WTC11 (cell line): ENCODE data around the gene ZBTB20. TPM values are rescaled to one million over a fixed set of nuclear protein-coding genes. Genes with fewer than 3 reads are reported as not detected.
"Not testable (repeated sequence)": the region's sequence is repeated elsewhere in the genome, so short reads cannot be mapped to it uniquely, and the experiment has no call there.

Experiments used
- ATAC-seq: fragments of 200-7000 bp; cut with Tn5 transposase; 2 replicates; pipeline ENCODE4 v1.10.0; 2021; ENCODE audit warnings: mild to moderate bottlenecking, moderate library complexity
- CTCF ChIA-PET: fragments of 300-600 bp; sonication (Branson Sonifier 250); formaldehyde crosslinking; loops from one replicate; lab custom pipeline; 2021; ENCODE audit warnings: antibody characterized with exemption; lab: Charles Lee
- POLR2A ChIA-PET: fragments of 350-600 bp; sonication (Branson Sonifier 250); formaldehyde crosslinking; loops from one replicate; lab custom pipeline; 2021; ENCODE audit warnings: antibody characterized with exemption; lab: Charles Lee
- DNase-seq: peaks from one replicate; pipeline ENCODE4 v3.0.0; 2021; ENCODE audit warnings: low spot score
- H3K27ac Mint-ChIP-seq: 2 replicates; pipeline ENCODE4 v1.8.0; 2021; ENCODE audit warnings: mixed read lengths
- H3K27me3 Mint-ChIP-seq: 2 replicates; pipeline ENCODE4 v1.8.0; 2021; ENCODE audit warnings: low read depth, mild to moderate bottlenecking, moderate library complexity, mixed read lengths
- H3K36me3 Mint-ChIP-seq: 2 replicates; pipeline ENCODE4 v1.8.0; 2021; ENCODE audit warnings: mixed read lengths
- H3K4me1 Mint-ChIP-seq: 2 replicates; pipeline ENCODE4 v1.8.0; 2022; ENCODE audit warnings: mixed read lengths
- H3K4me3 Mint-ChIP-seq: 2 replicates; pipeline ENCODE4 v1.8.0; 2021; ENCODE audit warnings: mild to moderate bottlenecking, moderate library complexity, mixed read lengths
- H3K9me3 Mint-ChIP-seq: 2 replicates; pipeline ENCODE4 v1.8.0; 2021; ENCODE audit warnings: mixed read lengths
- CREM ChIP-seq: sonication (generic); formaldehyde crosslinking; IDR thresholded peaks from 2 replicates; pipeline ENCODE4 v1.8.1; 2022; ENCODE audit warnings: mild to moderate bottlenecking, missing genetic modification reagents, moderate library complexity
- EMX1 ChIP-seq: fragments of 250-450 bp; sonication (Bioruptor Pico); IDR thresholded peaks from 2 replicates; pipeline ENCODE4 v1.8.0; 2021; ENCODE audit warnings: mild to moderate bottlenecking
- ERG ChIP-seq: fragments of 250-450 bp; sonication (Bioruptor Pico); IDR thresholded peaks from 2 replicates; pipeline ENCODE4 v1.8.0; 2021; ENCODE audit warnings: mild to moderate bottlenecking
- ESRRA ChIP-seq: sonication (generic); formaldehyde crosslinking; IDR thresholded peaks from 2 replicates; pipeline ENCODE4 v1.8.1; 2022; ENCODE audit warnings: mild to moderate bottlenecking, missing genetic modification reagents, borderline replicate concordance
- MXD4 ChIP-seq: fragments of 250-450 bp; sonication (Bioruptor Pico); IDR thresholded peaks from 2 replicates; pipeline ENCODE4 v1.8.0; 2021; ENCODE audit warnings: mild to moderate bottlenecking, moderate library complexity, borderline replicate concordance
- NFE2L1 ChIP-seq: sonication (generic); formaldehyde crosslinking; IDR thresholded peaks from 2 replicates; pipeline ENCODE4 v1.8.1; 2023; ENCODE audit warnings: missing genetic modification reagents
- NFYB ChIP-seq: sonication (generic); formaldehyde crosslinking; conservative IDR thresholded peaks from 2 replicates; pipeline ENCODE4 v1.8.0; 2022; ENCODE audit warnings: low read depth, missing genetic modification reagents
- NR2C2 ChIP-seq: sonication (generic); formaldehyde crosslinking; IDR thresholded peaks from 2 replicates; pipeline ENCODE4 v1.8.0; 2022; ENCODE audit warnings: mild to moderate bottlenecking, missing genetic modification reagents
- RORB ChIP-seq: fragments of 250-450 bp; sonication (Bioruptor Pico); IDR thresholded peaks from 2 replicates; pipeline ENCODE4 v1.9.0; 2021; ENCODE audit warnings: mild to moderate bottlenecking
- SP1 ChIP-seq: sonication (generic); formaldehyde crosslinking; conservative IDR thresholded peaks from 2 replicates; pipeline ENCODE4 v1.8.1; 2022; ENCODE audit warnings: missing genetic modification reagents
- TEAD1 ChIP-seq: sonication (generic); formaldehyde crosslinking; IDR thresholded peaks from 2 replicates; pipeline ENCODE4 v1.8.0; 2022; ENCODE audit warnings: mild to moderate bottlenecking, missing genetic modification reagents
- TEAD4 ChIP-seq: sonication (generic); formaldehyde crosslinking; IDR thresholded peaks from 2 replicates; pipeline ENCODE4 v1.8.0; 2022; ENCODE audit warnings: mild to moderate bottlenecking, missing genetic modification reagents
- ZBTB43 ChIP-seq: sonication (generic); formaldehyde crosslinking; IDR thresholded peaks from 2 replicates; pipeline ENCODE4 v1.8.1; 2023; ENCODE audit warnings: mild to moderate bottlenecking, missing genetic modification reagents
- ZNF396 ChIP-seq: fragments of 250-450 bp; sonication (Bioruptor Pico); IDR thresholded peaks from 2 replicates; pipeline ENCODE4 v1.8.0; 2021; ENCODE audit warnings: mild to moderate bottlenecking, moderate library complexity, borderline replicate concordance
- ZNF416 ChIP-seq: fragments of 250-450 bp; sonication (Bioruptor Pico); IDR thresholded peaks from 2 replicates; pipeline ENCODE4 v1.9.0; 2021; ENCODE audit warnings: mild to moderate bottlenecking, inconsistent platforms
- total RNA-seq: library from RNA; stranded (reverse); gene quantifications from 3 replicates; pipeline ENCODE4 v1.2.3, GENCODE V29; 2021
- TF ChIP-seq, protein P1 (sequence below): fragments of 250-450 bp; sonication (Bioruptor Pico); IDR thresholded peaks from 2 replicates; pipeline ENCODE4 v1.9.0; 2021; ENCODE audit warnings: moderate library complexity, mild to moderate bottlenecking, inconsistent platforms, borderline replicate concordance
- TF ChIP-seq, protein P2 (sequence below): sonication (generic); formaldehyde crosslinking; IDR thresholded peaks from 2 replicates; pipeline ENCODE4 v1.8.0; 2022; ENCODE audit warnings: mild to moderate bottlenecking, missing genetic modification reagents
- TF ChIP-seq, protein P3 (sequence below): sonication (generic); formaldehyde crosslinking; IDR thresholded peaks from 2 replicates; pipeline ENCODE4 v1.8.1; 2023; ENCODE audit warnings: mild to moderate bottlenecking, moderate library complexity, missing genetic modification reagents
- TF ChIP-seq, protein P4 (sequence below): sonication (generic); formaldehyde crosslinking; IDR thresholded peaks from 2 replicates; pipeline ENCODE4 v1.8.1; 2023; ENCODE audit warnings: mild to moderate bottlenecking, missing genetic modification reagents

Gene ZBTB20
- total RNA-seq, 1 experiment from 2014 or later: 1.5 TPM

- H3K27ac Mint-ChIP-seq: 0 out of 2 replicates have a peak overlapping the region, but pooled peaks have one; percentile 12
- peaks cover 9% of the 10 kb centered on the region for H3K4me1 Mint-ChIP-seq
- H3K36me3 Mint-ChIP-seq: peaks cover 14% of the 10 kb centered on the region
- DNase-seq (no peak), ATAC-seq (peak; percentile 59)
- TF ChIP-seq NR2C2 (CRISPR knock-in tag) (no peak), TEAD1 (CRISPR knock-in tag) (no peak), ZNF396 (CRISPR knock-in tag) (no peak), NFE2L1 (CRISPR knock-in tag) (no peak), RORB (CRISPR knock-in tag) (no peak), ZNF416 (no peak)
- TF ChIP-seq, protein P1, sequence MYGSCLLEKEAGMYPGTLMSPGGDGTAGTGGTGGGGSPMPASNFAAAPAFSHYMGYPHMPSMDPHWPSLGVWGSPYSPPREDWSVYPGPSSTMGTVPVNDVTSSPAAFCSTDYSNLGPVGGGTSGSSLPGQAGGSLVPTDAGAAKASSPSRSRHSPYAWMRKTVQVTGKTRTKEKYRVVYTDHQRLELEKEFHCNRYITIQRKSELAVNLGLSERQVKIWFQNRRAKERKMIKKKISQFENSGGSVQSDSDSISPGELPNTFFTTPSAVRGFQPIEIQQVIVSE (CRISPR knock-in tag): no peak
- TF ChIP-seq, protein P2, sequence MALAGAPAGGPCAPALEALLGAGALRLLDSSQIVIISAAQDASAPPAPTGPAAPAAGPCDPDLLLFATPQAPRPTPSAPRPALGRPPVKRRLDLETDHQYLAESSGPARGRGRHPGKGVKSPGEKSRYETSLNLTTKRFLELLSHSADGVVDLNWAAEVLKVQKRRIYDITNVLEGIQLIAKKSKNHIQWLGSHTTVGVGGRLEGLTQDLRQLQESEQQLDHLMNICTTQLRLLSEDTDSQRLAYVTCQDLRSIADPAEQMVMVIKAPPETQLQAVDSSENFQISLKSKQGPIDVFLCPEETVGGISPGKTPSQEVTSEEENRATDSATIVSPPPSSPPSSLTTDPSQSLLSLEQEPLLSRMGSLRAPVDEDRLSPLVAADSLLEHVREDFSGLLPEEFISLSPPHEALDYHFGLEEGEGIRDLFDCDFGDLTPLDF (CRISPR knock-in tag): no peak
- no peak overlapping the region for H3K4me3 Mint-ChIP-seq
- ChIA-PET POLR2A (interaction anchor here (1.1 kb wide), 1 partner anchor 9 kb away, joined by 3 read pairs; no protein-coding TSS in a partner anchor), CTCF (interaction anchor here (0.6 to 0.9 kb wide), 2 partner anchors 502 to 802 kb away, joined by 3 read pairs; no protein-coding TSS in a partner anchor)
- no peaks in the 10 kb centered on the region for H3K27me3 Mint-ChIP-seq
- peaks cover 59% of the 10 kb centered on the region for H3K9me3 Mint-ChIP-seq
Measured at GRCh38 chr3:115186351-115187148, 39.5 kb upstream of the ZBTB20 start.

DNA sequence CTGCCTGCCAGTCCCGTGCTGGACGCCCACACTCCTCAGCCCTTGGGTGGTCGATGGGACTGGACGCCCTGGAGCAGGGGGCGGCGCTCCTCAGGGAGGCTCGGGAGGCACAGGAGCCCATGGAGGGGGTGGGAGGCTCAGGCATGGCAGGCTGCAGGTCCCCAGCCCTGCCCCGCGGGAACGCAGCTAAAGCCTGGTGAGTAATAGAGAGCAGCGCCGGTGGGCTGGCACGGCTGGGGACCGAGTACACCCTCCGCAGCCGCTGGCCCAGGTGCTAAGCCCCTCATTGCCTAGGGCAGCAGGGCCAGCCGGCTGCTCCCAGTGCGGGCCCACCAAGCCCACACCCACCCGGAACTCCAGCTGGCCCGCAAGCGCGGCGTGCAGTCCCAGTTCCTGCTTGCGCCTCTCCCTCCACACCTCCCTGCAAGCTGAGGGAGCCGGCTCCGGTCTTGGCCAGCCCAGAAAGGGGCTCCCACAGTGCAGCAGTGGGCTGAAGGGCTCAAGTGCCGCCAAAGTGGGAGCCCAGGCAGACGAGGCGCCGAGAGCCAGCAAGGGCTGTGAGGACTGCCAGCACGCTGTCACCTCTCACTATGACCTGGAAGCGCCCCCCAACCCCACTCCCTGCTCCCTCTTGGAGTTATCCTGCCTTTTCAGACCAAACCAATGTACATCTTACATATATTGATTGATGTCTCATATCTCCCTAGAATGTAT lies 37.9 kb upstream of the ZBTB20 start:
- H3K4me1 Mint-ChIP-seq, DNase-seq: not testable (repeated sequence)

GRCh38 chr3:115178930-115179329 lies 31.8 kb upstream of the ZBTB20 start:
- ATAC-seq, H3K36me3 Mint-ChIP-seq, H3K4me3 Mint-ChIP-seq, POLR2A ChIA-PET, CTCF ChIA-PET, H3K4me1 Mint-ChIP-seq, H3K27ac Mint-ChIP-seq, DNase-seq, H3K27me3 Mint-ChIP-seq: not testable (repeated sequence)
- H3K9me3 Mint-ChIP-seq: peaks cover 26% of the 10 kb centered on the region

More for the DNA sequence above, 37.9 kb upstream of the ZBTB20 start:
- H3K4me3 Mint-ChIP-seq, H3K36me3 Mint-ChIP-seq, ATAC-seq, CTCF ChIA-PET, H3K27me3 Mint-ChIP-seq, POLR2A ChIA-PET, H3K27ac Mint-ChIP-seq: not testable (repeated sequence)
- H3K9me3 Mint-ChIP-seq: peaks cover 47% of the 10 kb centered on the region

GRCh38 chr3:115169808-115170207 lies 22.7 kb upstream of the ZBTB20 start:
- ATAC-seq: no peak
- Mint-ChIP-seq H3K36me3 (no peaks in the 10 kb centered on the region), H3K4me1 (no peaks in the 10 kb centered on the region), H3K27ac (no peak overlapping the region), H3K4me3 (no peak overlapping the region), H3K27me3 (no peaks in the 10 kb centered on the region), H3K9me3 (no peaks in the 10 kb centered on the region)
- CTCF ChIA-PET: no interaction called here
- POLR2A ChIA-PET: interaction anchor here (1.2 kb wide), 1 partner anchor 23 kb away, joined by 3 read pairs; the partner anchor contains the start of gene ZBTB20
- no peak for DNase-seq
- TF ChIP-seq MXD4 (CRISPR knock-in tag) (no peak), ERG (CRISPR knock-in tag) (no peak), SP1 (CRISPR knock-in tag) (no peak), CREM (CRISPR knock-in tag) (no peak), ESRRA (CRISPR knock-in tag) (no peak), NFYB (CRISPR knock-in tag) (no peak), TEAD4 (CRISPR knock-in tag) (no peak), EMX1 (CRISPR knock-in tag) (no peak), ZBTB43 (CRISPR knock-in tag) (no peak)
- TF ChIP-seq, protein P3, sequence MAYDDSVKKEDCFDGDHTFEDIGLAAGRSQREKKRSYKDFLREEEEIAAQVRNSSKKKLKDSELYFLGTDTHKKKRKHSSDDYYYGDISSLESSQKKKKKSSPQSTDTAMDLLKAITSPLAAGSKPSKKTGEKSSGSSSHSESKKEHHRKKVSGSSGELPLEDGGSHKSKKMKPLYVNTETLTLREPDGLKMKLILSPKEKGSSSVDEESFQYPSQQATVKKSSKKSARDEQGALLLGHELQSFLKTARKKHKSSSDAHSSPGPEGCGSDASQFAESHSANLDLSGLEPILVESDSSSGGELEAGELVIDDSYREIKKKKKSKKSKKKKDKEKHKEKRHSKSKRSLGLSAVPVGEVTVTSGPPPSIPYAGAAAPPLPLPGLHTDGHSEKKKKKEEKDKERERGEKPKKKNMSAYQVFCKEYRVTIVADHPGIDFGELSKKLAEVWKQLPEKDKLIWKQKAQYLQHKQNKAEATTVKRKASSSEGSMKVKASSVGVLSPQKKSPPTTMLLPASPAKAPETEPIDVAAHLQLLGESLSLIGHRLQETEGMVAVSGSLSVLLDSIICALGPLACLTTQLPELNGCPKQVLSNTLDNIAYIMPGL (CRISPR knock-in tag): no peak
- TF ChIP-seq, protein P4, sequence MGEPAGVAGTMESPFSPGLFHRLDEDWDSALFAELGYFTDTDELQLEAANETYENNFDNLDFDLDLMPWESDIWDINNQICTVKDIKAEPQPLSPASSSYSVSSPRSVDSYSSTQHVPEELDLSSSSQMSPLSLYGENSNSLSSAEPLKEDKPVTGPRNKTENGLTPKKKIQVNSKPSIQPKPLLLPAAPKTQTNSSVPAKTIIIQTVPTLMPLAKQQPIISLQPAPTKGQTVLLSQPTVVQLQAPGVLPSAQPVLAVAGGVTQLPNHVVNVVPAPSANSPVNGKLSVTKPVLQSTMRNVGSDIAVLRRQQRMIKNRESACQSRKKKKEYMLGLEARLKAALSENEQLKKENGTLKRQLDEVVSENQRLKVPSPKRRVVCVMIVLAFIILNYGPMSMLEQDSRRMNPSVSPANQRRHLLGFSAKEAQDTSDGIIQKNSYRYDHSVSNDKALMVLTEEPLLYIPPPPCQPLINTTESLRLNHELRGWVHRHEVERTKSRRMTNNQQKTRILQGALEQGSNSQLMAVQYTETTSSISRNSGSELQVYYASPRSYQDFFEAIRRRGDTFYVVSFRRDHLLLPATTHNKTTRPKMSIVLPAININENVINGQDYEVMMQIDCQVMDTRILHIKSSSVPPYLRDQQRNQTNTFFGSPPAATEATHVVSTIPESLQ (CRISPR knock-in tag): no peak
